H1 (cell line): Measurements from ENCODE around the gene HS3ST1.

ENCODE experiments used
- CTBP2 ChIP-seq: IDR thresholded peaks from 2 replicates; pipeline ENCODE4 v1.7.0; 2011; ENCODE audit warnings: borderline replicate concordance, mild to moderate bottlenecking, moderate library complexity, mixed read lengths, low read length; ENCODE audit not compliant: insufficient read depth, insufficient read length
- CTCF ChIP-seq, 3 experiments: IDR thresholded peaks; 1 replicate in 2 of 3; 2 replicates in 1 of 3; pipeline versions ENCODE4 v1.5.1 to v1.6.1; 2011; ENCODE audit warnings: low read length in 3 of 3, mild to moderate bottlenecking in 3 of 3, inconsistent platforms in 2 of 3, low read depth in 1 of 3, moderate library complexity in 1 of 3; ENCODE audit not compliant: insufficient read depth in 1 of 3; ENCODE audit errors: control extremely low read depth in 1 of 3
- E2F6 ChIP-seq: IDR thresholded peaks from 2 replicates; pipeline ENCODE4 v1.6.1; 2012; ENCODE audit warnings: inconsistent platforms
- EZH2 ChIP-seq: fragments of 200-600 bp; sonication (generic); IDR thresholded peaks from 2 replicates; pipeline ENCODE4 v1.7.1; 2012; ENCODE audit warnings: low read depth, mild to moderate bottlenecking, moderate library complexity, low read length, inconsistent platforms; ENCODE audit not compliant: severe bottlenecking
- POLR2A ChIP-seq, 2 experiments: IDR thresholded peaks; 1 replicate in 1 of 2; 2 replicates in 1 of 2; pipeline ENCODE4 v1.6.1; 2011; ENCODE audit warnings: low read depth in 2 of 2, low read length in 2 of 2, mild to moderate bottlenecking in 2 of 2; ENCODE audit errors: control extremely low read depth in 1 of 2
- RAD21 ChIP-seq, 2 experiments: IDR thresholded peaks in 1 of 2; conservative IDR thresholded peaks in 1 of 2; 2 replicates each; pipeline ENCODE4 v1.6.1; 2011; ENCODE audit warnings: low read depth in 2 of 2, low read length in 2 of 2, improper control_type of control experiment in 1 of 2, inconsistent platforms in 1 of 2, mild to moderate bottlenecking in 1 of 2, moderate library complexity in 1 of 2
- TEAD4 ChIP-seq: IDR thresholded peaks from 2 replicates; pipeline ENCODE4 v1.6.1; 2012; ENCODE audit warnings: low read depth, low read length, inconsistent platforms, mixed read lengths

- TF ChIP-seq CTCF (IDR thresholded peaks at IDR 0.05; ENCODE audit: control extremely low read depth in 1 of 3, insufficient read depth in 1 of 3, low read depth in 1 of 3, low read length in 3 of 3), result no peak
- no peak for TF ChIP-seq EZH2
- no peak for TF ChIP-seq RAD21 (IDR thresholded peaks at IDR 0.05 in 1 of 2, conservative IDR thresholded peaks at IDR 0.05 in 1 of 2; ENCODE audit: low read depth in 2 of 2, low read length in 2 of 2)
- TF ChIP-seq E2F6, result no peak
- TF ChIP-seq CTBP2, result no peak
- no peak for TF ChIP-seq POLR2A (IDR thresholded peaks at IDR 0.05; ENCODE audit: control extremely low read depth in 1 of 2, low read depth in 2 of 2, low read length in 2 of 2)
- no peak for TF ChIP-seq TEAD4
Observed at GRCh38 chr4:11397146-11397545, 31.5 kb downstream of the HS3ST1 start.
